HCT116 (cell line): ENCODE data around the gene DDX27. TPM values are rescaled to one million over a fixed set of nuclear protein-coding genes. Genes with fewer than 3 reads are reported as not detected.

Experiments used
- ATAC-seq: fragments of 200-7000 bp; cut with Tn5 transposase; 2 replicates; pipeline ENCODE4 v1.9.1; 2020; ENCODE audit warnings: mild to moderate bottlenecking, moderate library complexity
- BruUV-seq: library from RNA; stranded (reverse); fragments of 400-500 nt; replicated peaks from 2 replicates; lab custom pipeline; 2021; lab: Mats Ljungman, UMichigan
- CTCF ChIA-PET: fragments of 300-600 bp; sonication (Branson Sonifier 250); formaldehyde crosslinking; loops from one replicate; lab custom pipeline; 2021; ENCODE audit warnings: antibody characterized with exemption; lab: Charles Lee
- POLR2A ChIA-PET: fragments of 300-600, 350-600 bp; sonication (Branson Sonifier 250); formaldehyde crosslinking; loops from one replicate; lab custom pipeline; 2021; ENCODE audit warnings: antibody characterized with exemption; lab: Charles Lee
- RAD21 ChIA-PET, 2 experiments: fragments of 300-600 bp; sonication (Branson Sonifier 250); formaldehyde crosslinking; loops; one replicate each; lab custom pipeline; 2023; ENCODE audit warnings: low total read pairs in 2 of 2; ENCODE audit not compliant: uncharacterized antibody in 2 of 2, unreplicated experiment in 2 of 2, low non-redundant PET in 1 of 2; lab: Charles Lee
- DNase-seq: peaks from one replicate; pipeline ENCODE4 v3.0.0-alpha.2; 2010; ENCODE audit warnings: low read depth, low spot score
- H2AFZ ChIP-seq: fragments of 200-600 bp; shearing (Covaris generic), sonication (generic); 2 replicates; pipeline ENCODE4 v1.6.1; 2017; ENCODE audit warnings: low read depth, mixed run types, mixed read lengths, antibody characterized with exemption, low read length; ENCODE audit not compliant: poor library complexity, severe bottlenecking
- H3K27ac ChIP-seq: 2 replicates; pipeline ENCODE4 v1.5.1; 2012; ENCODE audit warnings: low read depth, low read length
- H3K27me3 ChIP-seq: fragments of 200-600 bp; sonication (generic); 2 replicates; pipeline ENCODE4 v1.6.1; 2016; ENCODE audit warnings: mixed run types, low read length, mixed read lengths; ENCODE audit not compliant: insufficient read depth
- H3K36me3 ChIP-seq, 2 experiments: fragments of 200-500 bp in 1 of 2; fragments of 200-600 bp in 1 of 2; sonication (Bioruptor generic) in 1 of 2; sonication (generic) in 1 of 2; 2 replicates each; pipeline versions ENCODE4 v1.5.1 to v1.6.1; 2014 to 2016; ENCODE audit warnings: low read length in 2 of 2, inconsistent platforms in 1 of 2, mixed read lengths in 1 of 2, mixed run types in 1 of 2; ENCODE audit not compliant: insufficient read depth in 2 of 2, control insufficient read depth in 1 of 2
- H3K4me1 ChIP-seq, 2 experiments: fragments of 200-600 bp in 1 of 2; sonication (generic) in 1 of 2; 2 replicates each; pipeline versions ENCODE4 v1.5.1 to v1.6.1; 2012 to 2017; ENCODE audit warnings: low read length in 2 of 2, inconsistent platforms in 1 of 2, mild to moderate bottlenecking in 1 of 2, mixed read lengths in 1 of 2, mixed run types in 1 of 2, moderate library complexity in 1 of 2; ENCODE audit not compliant: insufficient read depth in 2 of 2, control insufficient read depth in 1 of 2
- H3K4me2 ChIP-seq: fragments of 200-600 bp; sonication (generic); 2 replicates; pipeline ENCODE4 v1.6.1; 2017; ENCODE audit warnings: mixed run types, low read length, mixed read lengths
- H3K4me3 ChIP-seq, 2 experiments: fragments of 200-600 bp in 1 of 2; sonication (generic) in 1 of 2; replicated peaks in 1 of 2; 2 replicates each; pipeline ENCODE4 v1.5.1; 2011 to 2016; ENCODE audit warnings: low read length in 2 of 2, control low read depth in 1 of 2, low read depth in 1 of 2, mild to moderate bottlenecking in 1 of 2, mixed read lengths in 1 of 2, mixed run types in 1 of 2
- H3K79me2 ChIP-seq: fragments of 200-600 bp; sonication (generic); 2 replicates; pipeline ENCODE4 v1.6.1; 2017; ENCODE audit warnings: mild to moderate bottlenecking, mixed run types, low read length, moderate library complexity, mixed read lengths; ENCODE audit not compliant: insufficient read depth
- H3K9ac ChIP-seq: fragments of 200-600 bp; sonication (generic); 2 replicates; pipeline ENCODE4 v1.6.1; 2016; ENCODE audit warnings: low read length, mixed read lengths
- H3K9me2 ChIP-seq: fragments of 200-600 bp; sonication (generic), shearing (Covaris generic); 2 replicates; pipeline ENCODE4 v1.6.1; 2017; ENCODE audit warnings: mixed run types, mild to moderate bottlenecking, moderate library complexity; ENCODE audit not compliant: insufficient read depth
- H3K9me3 ChIP-seq, 2 experiments: fragments of 200-500 bp in 1 of 2; fragments of 200-600 bp in 1 of 2; sonication (Bioruptor generic) in 1 of 2; sonication (generic) in 1 of 2; 2 replicates each; pipeline ENCODE4 v1.6.1; 2014 to 2017; ENCODE audit warnings: low read length in 2 of 2, mixed read lengths in 2 of 2, inconsistent platforms in 1 of 2, low read depth in 1 of 2, mild to moderate bottlenecking in 1 of 2, mixed run types in 1 of 2, moderate library complexity in 1 of 2; ENCODE audit not compliant: control insufficient read depth in 1 of 2, insufficient read depth in 1 of 2
- H4K20me1 ChIP-seq: fragments of 200-600 bp; sonication (generic), shearing (Covaris generic); 2 replicates; pipeline ENCODE4 v1.6.1; 2017; ENCODE audit warnings: mixed run types, mild to moderate bottlenecking, moderate library complexity; ENCODE audit not compliant: insufficient read depth
- ATF3 ChIP-seq: IDR thresholded peaks from 2 replicates; pipeline ENCODE4 v1.6.1; 2012
- CEBPB ChIP-seq: IDR thresholded peaks from 2 replicates; pipeline ENCODE4 v1.6.1; 2012; ENCODE audit warnings: low read depth
- ELF1 ChIP-seq: IDR thresholded peaks from 2 replicates; pipeline ENCODE4 v1.6.1; 2012; ENCODE audit warnings: low read depth, borderline replicate concordance
- EZH2phosphoT487 ChIP-seq: fragments of 200-600 bp; IDR thresholded peaks from 2 replicates; pipeline ENCODE4 v1.6.1; 2018; ENCODE audit warnings: antibody characterized with exemption, borderline replicate concordance
- FOSL1 ChIP-seq: IDR thresholded peaks from 2 replicates; pipeline ENCODE4 v1.6.1; 2012; ENCODE audit warnings: low read depth
- POLR2AphosphoS5 ChIP-seq: IDR thresholded peaks from 2 replicates; pipeline ENCODE4 v1.6.1; 2011; ENCODE audit warnings: mild to moderate bottlenecking, low read depth, low read length, moderate library complexity
- RAD21 ChIP-seq: IDR thresholded peaks from 2 replicates; pipeline ENCODE4 v1.6.1; 2012; ENCODE audit warnings: low read depth, mild to moderate bottlenecking
- SIN3A ChIP-seq: IDR thresholded peaks from 2 replicates; pipeline ENCODE4 v1.6.1; 2012; ENCODE audit warnings: low read depth
- SP1 ChIP-seq: IDR thresholded peaks from 2 replicates; pipeline ENCODE4 v1.6.1; 2012; ENCODE audit warnings: low read depth
- SRF ChIP-seq: IDR thresholded peaks from 2 replicates; pipeline ENCODE4 v1.6.1; 2012; ENCODE audit warnings: low read depth
- ZBTB33 ChIP-seq: IDR thresholded peaks from 2 replicates; pipeline ENCODE4 v1.6.1; 2011; ENCODE audit warnings: mild to moderate bottlenecking, low read length, moderate library complexity; ENCODE audit not compliant: insufficient replicate concordance; ENCODE audit errors: extremely low read depth
- ZFX ChIP-seq: fragments of 450-650 bp; IDR thresholded peaks from 2 replicates; pipeline ENCODE4 v1.6.1; 2017
- ZNF274 ChIP-seq: fragments of 200-500 bp; sonication (Bioruptor generic); IDR thresholded peaks from 2 replicates; pipeline ENCODE4 v1.6.1; 2014; ENCODE audit warnings: mild to moderate bottlenecking, low read depth, low read length, inconsistent platforms
- intact Hi-C: fragments of 100-400 bp; cut with micrococcal nuclease; formaldehyde crosslinking; loops from 2 replicates; pipeline ENCODE4 v1.10.0; 2022
- total RNA-seq: library from RNA; stranded (reverse); gene quantifications from one replicate; pipeline ENCODE4 v1.2.1, GENCODE V29; 2021; ENCODE audit not compliant: unreplicated experiment

Gene DDX27
- total RNA-seq, 1 experiment from 2014 or later = 32.1 TPM

- TF ChIP-seq ELF1 (no peak), FOSL1 (no peak), SIN3A (no peak), CEBPB (no peak), SRF (no peak), ATF3 (no peak)
Measured at GRCh38 chr20:49210757-49211110, 8.5 kb upstream of the DDX27 start (continued).

GRCh38 chr20:49214571-49214970 lies 4.6 kb upstream of the DDX27 start:
- no peak overlapping the region for H2AFZ ChIP-seq
- H3K4me1 ChIP-seq = peaks cover 12 to 14% of the 10 kb centered on the region in 2 experiments
- no peaks in the 10 kb centered on the region for H3K27me3 ChIP-seq
- H3K4me2 ChIP-seq = no peak overlapping the region
- no peak overlapping the region for H3K9ac ChIP-seq
- H3K4me3 ChIP-seq = no peak overlapping the region
- H3K9me2 ChIP-seq = no peaks in the 10 kb centered on the region
- peaks cover 3% of the 10 kb centered on the region for H3K79me2 ChIP-seq
- H4K20me1 ChIP-seq = no peaks in the 10 kb centered on the region; the same call in 1 of the 2 replicates
- no peak for DNase-seq
- no peaks in the 10 kb centered on the region for H3K36me3 ChIP-seq
- ChIA-PET POLR2A (no interaction called here), RAD21 (no interaction called here), CTCF (interaction anchor here (1.2 to 1.9 kb wide), 2 partner anchors 9 to 82 kb away, joined by 4 to 6 read pairs; no protein-coding TSS in a partner anchor)
- intact Hi-C loops = no loop called here
- H3K9me3 ChIP-seq = peaks cover 6 to 11% of the 10 kb centered on the region in 2 experiments; a peak in 2 of 4 replicates
- H3K27ac ChIP-seq = no peak overlapping the region
- BruUV-seq = no TSS peak
- TF ChIP-seq EZH2phosphoT487 (no peak), CEBPB (no peak), ZBTB33 (no peak), RAD21 (no peak), SP1 (no peak), ZFX (no peak), ATF3 (no peak), ZNF274 (no peak), POLR2AphosphoS5 (no peak), FOSL1 (no peak)
- no peak for ATAC-seq
